HG03196 (cell line): ENCODE data around the gene INO80D.
A peak's percentile ranks its signal among the peaks of the same experiment; 100 is the strongest.
"Not testable (repeated sequence)": the region's sequence is repeated elsewhere in the genome, so short reads cannot be mapped to it uniquely, and the experiment has no call there.

Experiments
- ATAC-seq: cut with Tn5 transposase; IDR thresholded peaks from one replicate; pipeline ENCODE4 v1.9.1; 2021; ENCODE audit not compliant: unreplicated experiment

Gene INO80D

GRCh38 chr2:206085742-206086445, at the start of gene INO80D:
Gene INO80D, minus strand, starts transcription at chr2:206086174. Its CDS starts 23,158 bp downstream, at chr2:206063016.
- ATAC-seq = peak; percentile 83

- ATAC-seq = no peak
Measured at GRCh38 chr2:206127656-206128055, 41.7 kb upstream of the INO80D start.

DNA sequence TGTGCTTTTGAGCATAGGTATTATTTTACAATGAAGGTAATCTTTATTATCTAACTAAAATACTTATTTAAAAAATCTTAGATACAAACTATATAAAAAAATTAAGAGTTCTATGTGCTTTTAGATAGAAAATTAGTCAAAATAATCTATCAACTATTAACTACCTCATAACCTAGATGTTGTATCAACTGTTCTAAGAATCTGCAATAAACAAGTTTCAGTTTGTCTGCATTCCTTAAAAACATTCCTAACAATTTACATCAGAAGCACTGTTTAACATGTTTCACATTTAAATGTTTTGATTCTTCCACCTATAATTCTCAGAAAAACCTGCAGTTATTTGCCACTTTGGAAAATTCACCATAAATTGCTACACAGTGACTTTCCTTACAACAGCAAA, 39.9 kb upstream of the INO80D start:
- ATAC-seq = no peak

- ATAC-seq = not testable (repeated sequence)
Measured at GRCh38 chr2:206122569-206122968, 36.6 kb upstream of the INO80D start.

DNA sequence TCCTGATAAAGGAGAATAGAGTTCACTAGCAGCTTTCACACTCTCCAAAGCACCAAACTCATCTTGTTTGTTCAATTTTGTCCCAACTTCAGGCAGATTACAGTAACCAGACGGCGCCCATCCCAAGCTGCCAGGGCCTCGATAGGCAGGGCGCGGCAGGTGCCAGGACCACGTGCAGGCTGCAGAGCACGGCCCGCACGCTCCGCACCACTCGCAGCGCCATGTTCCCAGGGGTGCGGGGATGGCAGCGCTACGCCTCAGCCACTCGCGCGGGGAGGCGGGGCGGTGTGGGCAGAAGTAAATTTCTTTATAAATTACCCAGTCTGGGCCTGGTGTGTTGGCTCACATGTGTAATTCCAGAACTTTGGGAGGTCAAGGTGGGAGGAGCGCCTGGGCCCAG, 30.3 kb upstream of the INO80D start:
- no peak for ATAC-seq

DNA sequence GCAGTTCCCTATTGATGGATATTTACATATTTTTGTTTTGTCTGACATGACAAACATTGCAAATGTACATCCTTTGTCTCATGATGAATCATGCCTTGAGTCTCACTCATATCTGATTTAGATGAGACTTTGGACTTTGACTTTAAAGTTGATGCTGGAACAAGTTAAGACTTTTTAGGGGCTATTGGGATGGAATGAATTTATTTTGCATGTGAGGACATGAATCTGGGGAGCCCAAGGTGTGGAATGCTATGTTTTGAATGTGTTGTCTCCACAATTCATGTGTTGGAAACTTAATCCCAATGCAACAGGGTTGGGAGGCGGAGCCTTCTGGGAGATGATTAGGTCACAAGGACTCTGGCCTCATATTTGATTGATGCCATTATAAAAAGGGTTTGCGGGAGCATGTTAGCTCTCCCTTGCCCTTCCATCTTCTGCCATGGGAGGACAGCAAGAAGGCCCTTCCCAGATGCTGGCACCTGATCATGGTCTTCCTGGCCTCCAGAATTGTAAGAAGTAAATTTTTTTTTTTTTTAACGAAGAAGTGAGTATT, 29.1 kb upstream of the INO80D start:
- no peak for ATAC-seq

GRCh38 chr2:206112846-206113547, 27.0 kb upstream of the INO80D start:
- ATAC-seq = no peak

DNA sequence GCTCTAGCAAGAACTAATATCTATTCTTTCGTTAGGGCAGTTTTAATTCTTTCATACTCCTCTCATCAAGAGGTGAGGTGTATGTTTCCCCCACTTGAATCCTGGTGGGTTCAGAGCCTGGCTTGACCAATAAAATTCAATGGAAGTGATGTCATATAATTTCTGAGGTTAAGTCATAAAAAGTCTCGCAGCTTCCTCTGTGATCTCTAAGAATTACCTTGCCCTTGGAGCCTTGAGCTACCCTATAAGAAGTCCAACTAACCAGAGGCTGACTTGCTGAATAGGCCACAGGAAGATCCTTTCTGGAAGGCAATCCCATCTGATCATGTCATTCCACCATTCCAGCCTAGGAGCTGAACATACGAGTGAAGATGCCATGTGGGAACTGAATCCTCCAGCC, 26.1 kb upstream of the INO80D start:
- ATAC-seq = no peak

DNA sequence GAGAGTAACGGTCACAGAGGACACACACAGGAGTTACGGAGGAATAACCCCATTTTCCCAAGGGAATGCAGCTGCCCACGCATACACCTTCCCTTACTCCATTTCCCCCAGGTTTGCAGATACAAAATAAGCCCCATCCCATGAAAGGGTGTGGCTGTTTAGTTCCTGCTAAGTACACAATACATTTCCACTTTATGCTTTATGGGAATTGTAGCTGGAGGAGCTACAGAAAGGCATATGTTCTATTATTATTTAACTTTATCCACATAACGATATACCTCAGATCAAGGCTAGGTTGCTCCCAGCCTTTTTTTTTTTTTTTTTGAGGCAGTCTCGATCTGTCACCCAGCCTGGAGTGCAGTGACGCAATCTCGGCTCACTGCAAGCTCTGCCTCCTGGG, 22.7 kb upstream of the INO80D start:
- no peak for ATAC-seq

- no peak for ATAC-seq
Measured at GRCh38 chr2:206105541-206105940, 19.6 kb upstream of the INO80D start.

GRCh38 chr2:206105038-206105437, 19.1 kb upstream of the INO80D start:
- no peak for ATAC-seq

GRCh38 chr2:206098872-206099271, 12.9 kb upstream of the INO80D start:
- not testable (repeated sequence) for ATAC-seq

GRCh38 chr2:206098471-206098870, 12.5 kb upstream of the INO80D start:
- no peak for ATAC-seq

- no peak for ATAC-seq
Measured at GRCh38 chr2:206096876-206097275, 10.9 kb upstream of the INO80D start.

DNA sequence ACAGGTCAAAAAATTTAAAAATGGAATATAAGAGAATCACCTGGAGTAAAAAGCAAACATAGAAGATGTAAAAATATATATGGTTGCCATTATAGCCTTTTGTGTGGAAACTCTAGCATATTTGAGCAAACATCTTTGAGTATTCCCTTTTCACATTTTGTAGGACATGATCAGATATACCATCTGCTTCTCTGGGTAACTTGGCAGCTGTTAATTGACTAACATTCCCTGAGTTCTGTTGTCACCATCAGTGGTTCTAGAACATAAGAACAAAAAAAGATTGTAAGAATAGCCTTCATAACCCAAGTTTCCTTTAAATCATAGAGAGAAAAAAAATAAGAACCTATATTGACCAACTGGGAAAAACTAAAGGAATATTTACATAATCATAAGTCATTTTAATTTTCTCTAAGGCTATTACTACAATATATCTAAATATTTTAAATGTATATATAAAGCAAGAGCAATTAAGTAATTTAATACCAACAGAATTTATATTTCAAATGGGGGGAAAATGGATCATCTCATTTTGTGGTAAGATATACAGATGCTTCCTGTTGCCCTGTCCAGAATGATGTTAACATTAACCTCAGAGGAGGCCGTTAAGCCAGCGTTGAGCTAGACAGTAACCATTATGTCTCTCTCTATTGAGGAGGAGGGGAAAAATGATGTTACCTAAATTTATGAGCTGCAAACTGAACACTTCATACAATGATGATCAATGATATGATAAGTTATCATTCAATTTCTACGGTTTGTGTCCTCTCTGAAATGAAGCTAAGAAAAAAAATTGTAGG, 9.8 kb upstream of the INO80D start:
- ATAC-seq = no peak

GRCh38 chr2:206092297-206092696, 6.3 kb upstream of the INO80D start:
- no peak for ATAC-seq

- ATAC-seq = no peak
Measured at GRCh38 chr2:206088248-206088647, 2.3 kb upstream of the INO80D start.

DNA sequence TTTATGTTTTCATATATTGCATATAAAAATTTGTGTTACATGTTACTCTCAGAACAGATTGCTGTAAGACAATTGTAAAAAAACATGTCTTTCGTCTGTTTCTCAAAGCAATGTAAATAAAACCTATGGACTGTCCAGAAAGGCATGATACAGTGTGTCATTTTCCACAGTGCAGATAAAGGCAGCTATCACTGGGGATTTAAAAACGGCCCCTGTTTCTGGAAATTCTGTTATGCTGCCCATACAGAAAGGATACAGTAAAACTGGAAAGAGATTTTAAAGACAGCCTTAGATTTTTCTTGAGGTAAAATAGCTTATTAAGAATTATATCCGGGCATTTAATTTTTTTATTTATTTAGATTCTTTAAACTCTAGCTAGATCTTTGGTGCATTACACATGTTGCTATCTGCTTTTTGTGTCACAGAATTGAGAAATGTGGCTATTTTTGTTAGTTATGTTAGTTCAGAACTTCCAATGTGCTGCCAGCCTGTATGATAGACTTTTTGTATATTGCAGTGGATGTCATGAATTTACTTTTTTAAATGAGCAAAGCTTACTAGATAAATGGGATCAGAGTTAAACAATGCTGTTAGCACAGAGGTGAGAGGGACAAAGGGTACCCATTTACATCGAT, 859 bp upstream of the INO80D start:
- ATAC-seq = no peak

DNA sequence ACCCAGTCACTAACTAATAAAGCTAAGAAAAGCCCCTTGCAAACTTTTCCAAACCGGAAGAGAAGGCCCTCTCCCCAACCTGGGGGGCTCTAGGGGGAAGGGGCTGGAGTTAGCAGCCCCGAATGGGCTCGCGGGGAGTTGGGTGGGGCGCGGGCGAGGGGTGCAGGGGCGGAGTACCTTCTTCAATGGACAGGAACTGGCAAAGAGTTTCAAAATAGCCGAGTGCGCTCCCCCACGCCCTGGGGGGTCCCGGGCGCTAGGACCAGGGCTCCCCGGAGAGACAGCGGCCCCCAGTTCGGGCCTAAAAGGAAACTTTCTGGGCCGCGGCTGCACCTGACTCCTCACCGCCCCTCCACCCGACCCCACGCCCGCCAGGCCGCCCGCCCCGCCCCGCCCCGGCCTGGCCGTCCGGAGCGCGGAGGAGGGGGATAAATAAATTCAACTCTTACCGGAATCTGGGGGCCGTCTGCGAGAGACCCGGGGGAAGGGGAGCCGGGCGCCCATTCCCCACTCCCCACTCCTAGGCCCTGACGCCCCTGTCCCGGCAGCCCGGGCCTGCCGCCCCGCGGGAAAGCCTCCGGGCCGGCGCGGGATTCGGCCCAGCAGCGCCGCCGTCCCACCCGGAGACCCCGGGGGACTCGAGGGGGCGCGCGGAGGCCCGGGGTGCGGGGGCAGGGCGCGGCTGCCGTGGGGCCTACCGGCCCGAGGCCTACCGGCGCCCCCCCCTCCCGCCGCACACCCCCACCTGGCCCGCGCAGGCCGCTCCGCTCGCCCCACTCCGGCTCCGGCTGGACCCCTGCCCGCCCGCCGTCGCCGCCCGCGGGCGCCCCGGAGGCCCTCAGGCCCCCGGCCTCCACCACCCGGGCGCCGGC, 868 bp downstream of the INO80D start:
- ATAC-seq = peak; percentile 30

DNA sequence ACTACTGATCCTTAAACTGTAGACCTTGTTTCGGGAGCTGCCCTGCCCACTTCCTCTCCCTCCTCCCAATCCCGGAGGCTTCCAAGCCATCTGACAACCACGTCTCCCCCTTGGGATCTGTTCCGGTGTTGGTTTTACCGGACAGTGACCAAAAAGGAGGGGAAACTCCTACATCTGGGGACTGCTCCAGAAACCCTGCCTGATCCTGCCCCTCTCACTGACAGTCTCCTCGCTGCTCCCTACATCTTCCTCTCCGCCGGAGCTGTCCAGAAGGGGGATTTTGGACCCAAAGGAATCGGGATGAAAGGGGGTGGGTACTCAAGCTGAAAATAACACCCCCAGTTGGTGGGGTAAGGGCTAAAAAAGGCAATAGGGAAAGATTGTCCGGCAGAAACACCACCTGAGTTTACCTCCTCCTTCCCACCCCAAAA, 1.5 kb downstream of the INO80D start:
- no peak for ATAC-seq
